ENCODE data around the gene HOXB1.

The HOXB1 gene

GRCh38 chr17:48554412-48555257 lies 23.8 kb upstream of the HOXB1 start:
- H3K36me3 ChIP-seq (ENCODE audit: low read depth), result peaks cover 11% of the 10 kb centered on the region; the same call in 1 of the 2 replicates
- no peaks in the 10 kb centered on the region for H3K9me3 ChIP-seq (ENCODE audit: severe bottlenecking)
- no peaks in the 10 kb centered on the region for H3K27me3 ChIP-seq (ENCODE audit: insufficient read depth, poor library complexity, severe bottlenecking)
- DNase-seq (ENCODE audit: low spot score) (no peak), ATAC-seq (ENCODE audit: low read depth) (peak; percentile 37)
- TF ChIP-seq CTCF (IDR thresholded peaks at IDR 0.05; ENCODE audit: poor library complexity, severe bottlenecking), result no peak
- peak overlapping the region; percentile 36 for H3K27ac ChIP-seq (ENCODE audit: poor library complexity, severe bottlenecking)
- peak overlapping the region; percentile 31 for H3K4me3 ChIP-seq (ENCODE audit: severe bottlenecking)
- peaks cover 15% of the 10 kb centered on the region for H3K4me1 ChIP-seq (ENCODE audit: insufficient read depth, poor library complexity, severe bottlenecking)

- Histone ChIP-seq H3K4me1 (ENCODE audit: insufficient read depth, poor library complexity, severe bottlenecking) (peaks cover 15% of the 10 kb centered on the region), H3K27ac (ENCODE audit: poor library complexity, severe bottlenecking) (peak overlapping the region; percentile 36), H3K36me3 (ENCODE audit: low read depth) (peaks cover 15% of the 10 kb centered on the region), H3K4me3 (ENCODE audit: severe bottlenecking) (peak overlapping the region; percentile 31), H3K27me3 (ENCODE audit: insufficient read depth, poor library complexity, severe bottlenecking) (no peaks in the 10 kb centered on the region), H3K9me3 (ENCODE audit: severe bottlenecking) (no peaks in the 10 kb centered on the region)
- ATAC-seq (ENCODE audit: low read depth) (no peak), DNase-seq (ENCODE audit: low spot score) (no peak)
- TF ChIP-seq CTCF (IDR thresholded peaks at IDR 0.05; ENCODE audit: poor library complexity, severe bottlenecking), result no peak
Observed at GRCh38 chr17:48553826-48554225, 23.0 kb upstream of the HOXB1 start.

GRCh38 chr17:48553190-48553547 lies 22.4 kb upstream of the HOXB1 start:
- no peak for ATAC-seq (ENCODE audit: low read depth)
- Histone ChIP-seq H3K4me3 (ENCODE audit: severe bottlenecking) (no peak overlapping the region), H3K27me3 (ENCODE audit: insufficient read depth, poor library complexity, severe bottlenecking) (no peaks in the 10 kb centered on the region)

GRCh38 chr17:48552466-48553189 lies 21.8 kb upstream of the HOXB1 start:
- Histone ChIP-seq H3K27ac (ENCODE audit: poor library complexity, severe bottlenecking) (no peak overlapping the region), H3K27me3 (ENCODE audit: insufficient read depth, poor library complexity, severe bottlenecking) (no peaks in the 10 kb centered on the region), H3K36me3 (ENCODE audit: low read depth) (peaks cover 19% of the 10 kb centered on the region), H3K4me1 (ENCODE audit: insufficient read depth, poor library complexity, severe bottlenecking) (peaks cover 15% of the 10 kb centered on the region), H3K4me3 (ENCODE audit: severe bottlenecking) (no peak overlapping the region), H3K9me3 (ENCODE audit: severe bottlenecking) (no peaks in the 10 kb centered on the region)
- no peak for TF ChIP-seq CTCF (IDR thresholded peaks at IDR 0.05; ENCODE audit: poor library complexity, severe bottlenecking)
- no peak for ATAC-seq (ENCODE audit: low read depth)
- DNase-seq (ENCODE audit: low spot score), result no peak

More at GRCh38 chr17:48553190-48553547, 22.4 kb upstream of the HOXB1 start:
- Histone ChIP-seq H3K4me1 (ENCODE audit: insufficient read depth, poor library complexity, severe bottlenecking) (peaks cover 15% of the 10 kb centered on the region), H3K36me3 (ENCODE audit: low read depth) (peaks cover 19% of the 10 kb centered on the region), H3K9me3 (ENCODE audit: severe bottlenecking) (no peaks in the 10 kb centered on the region), H3K27ac (ENCODE audit: poor library complexity, severe bottlenecking) (no peak overlapping the region)
- no peak for DNase-seq (ENCODE audit: low spot score)
- no peak for TF ChIP-seq CTCF (IDR thresholded peaks at IDR 0.05; ENCODE audit: poor library complexity, severe bottlenecking)
